ENCODE measurements around the gene SLC6A13.

GRCh38 chr12:209246-209645, 53.4 kb downstream of the SLC6A13 start:
- no peak for TF ChIP-seq REST (IDR thresholded peaks at IDR 0.05)
- no peak for TF ChIP-seq ATF3 (IDR thresholded peaks at IDR 0.05)
- no peak for TF ChIP-seq CTCF (IDR thresholded peaks at IDR 0.05; ENCODE audit: low read depth, low read length, missing input control)
- no peak for TF ChIP-seq SP1 (IDR thresholded peaks at IDR 0.05)
- no peak for TF ChIP-seq YY1 (IDR thresholded peaks at IDR 0.05)
- TF ChIP-seq RAD21 (IDR thresholded peaks at IDR 0.05): no peak
- no peak for TF ChIP-seq JUND (IDR thresholded peaks at IDR 0.05)
- no peak for TF ChIP-seq MAX (IDR thresholded peaks at IDR 0.05)
- no peak for TF ChIP-seq TAF1 (conservative IDR thresholded peaks at IDR 0.05)
- no peak for TF ChIP-seq EGR1 (IDR thresholded peaks at IDR 0.05; ENCODE audit: low read depth in 2 of 2)
- no peak for TF ChIP-seq GABPA (IDR thresholded peaks at IDR 0.05 in 1 of 2, conservative IDR thresholded peaks at IDR 0.05 in 1 of 2)
- TF ChIP-seq FOXA2 (IDR thresholded peaks at IDR 0.05): no peak

All from liver (tissue), 3 donors.